ENCODE results near the gene LEFTY1.
A peak's percentile ranks its signal among the peaks of the same experiment; 100 is the strongest.

The LEFTY1 gene

GRCh38 chr1:225846331-225847310 is 42.3 kb downstream of the LEFTY1 start:
- DNase-seq: no peak
- Histone ChIP-seq H3K36me3 (ENCODE audit: control insufficient read depth in 1 of 2, insufficient read depth in 2 of 2, low read length in 2 of 2) (peaks cover 26 to 29% of the 10 kb centered on the region in 2 experiments), H3K4me2 (ENCODE audit: low read length) (no peak overlapping the region), H3K9me3 (ENCODE audit: insufficient read depth, low read depth, low read length) (peaks cover 3% of the 10 kb centered on the region), H3K27me3 (ENCODE audit: insufficient read depth, low read length) (no peaks in the 10 kb centered on the region), H3K14ac (ENCODE audit: low read length) (no peak overlapping the region), H2BK120ac (ENCODE audit: insufficient read depth, low read length, poor library complexity) (no peak overlapping the region), H3K9ac (ENCODE audit: low read length) (no peak overlapping the region), H2BK5ac (ENCODE audit: low read depth, low read length, poor library complexity) (no peak overlapping the region), H4K8ac (ENCODE audit: low read depth, low read length) (no peak overlapping the region), H3K27ac (ENCODE audit: low read depth, low read length) (no peak overlapping the region), H3K79me1 (ENCODE audit: low read length) (no peaks in the 10 kb centered on the region), H4K12ac (ENCODE audit: low read depth, low read length) (no peak overlapping the region), H2AK5ac (ENCODE audit: low read length) (no peak overlapping the region), H4K91ac (ENCODE audit: low read depth, low read length) (no peak overlapping the region), H3K4ac (ENCODE audit: low read depth, low read length) (no peak overlapping the region), H2BK12ac (ENCODE audit: low read length) (no peak overlapping the region), H2AFZ (ENCODE audit: insufficient read depth, low read length, poor library complexity) (no peak overlapping the region), H3K18ac (ENCODE audit: low read length) (no peak overlapping the region), H3K4me3 (ENCODE audit: low read depth, low read length) (no peak overlapping the region), H3K23ac (ENCODE audit: low read length) (no peak overlapping the region), H3K4me1 (ENCODE audit: control insufficient read depth in 1 of 2, insufficient read depth in 2 of 2, low read length in 2 of 2) (peaks cover 2 to 4% of the 10 kb centered on the region in 2 experiments), H3K79me2 (ENCODE audit: control insufficient read depth, insufficient read depth, low read length, poor library complexity) (no peaks in the 10 kb centered on the region)
- WGBS (ENCODE audit: extremely low coverage, insufficient coverage, insufficient read length): no CpG with 5 or more reads among the region's 20 CpGs

DNA sequence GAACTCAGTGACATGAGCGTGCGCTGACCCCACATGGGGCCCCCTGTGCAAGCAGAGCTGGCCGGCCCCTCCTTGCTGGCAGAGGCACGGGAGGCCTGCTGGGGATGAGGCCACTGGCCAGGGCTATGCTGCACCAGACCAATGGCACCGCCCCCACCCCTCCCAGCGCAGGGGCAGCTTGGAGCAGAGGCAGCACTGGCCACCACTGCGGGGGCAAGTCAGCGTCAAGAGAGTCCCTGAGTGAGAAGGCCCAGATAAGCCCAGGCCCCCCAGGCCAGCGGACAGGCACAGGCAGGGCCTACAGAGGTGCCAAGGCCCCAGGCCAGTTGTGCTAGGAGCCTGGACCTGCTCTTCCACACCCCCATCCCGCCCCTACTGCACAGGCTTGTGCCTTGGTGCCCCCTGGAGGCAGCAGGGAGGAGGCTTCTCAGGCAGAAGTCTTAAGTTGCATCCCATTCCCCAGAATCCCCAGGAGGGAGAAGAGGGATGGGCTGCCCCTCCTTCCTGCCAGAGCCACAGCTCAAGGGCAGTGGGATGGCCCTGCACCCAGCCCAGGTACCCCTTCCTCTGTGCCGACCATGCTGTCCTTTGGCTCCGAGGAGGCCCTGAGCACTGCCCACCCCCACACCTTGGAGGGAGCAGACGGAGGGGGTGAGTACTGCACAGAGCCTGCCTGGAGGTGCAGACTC is 43.2 kb downstream of the LEFTY1 start:
- Histone ChIP-seq H3K18ac (ENCODE audit: low read length) (no peak overlapping the region), H2BK5ac (ENCODE audit: low read depth, low read length, poor library complexity) (no peak overlapping the region), H3K4ac (ENCODE audit: low read depth, low read length) (no peak overlapping the region), H3K27me3 (ENCODE audit: insufficient read depth, low read length) (no peaks in the 10 kb centered on the region), H3K27ac (ENCODE audit: low read depth, low read length) (no peak overlapping the region), H3K9ac (ENCODE audit: low read length) (no peak overlapping the region), H3K79me2 (ENCODE audit: control insufficient read depth, insufficient read depth, low read length, poor library complexity) (no peaks in the 10 kb centered on the region), H4K12ac (ENCODE audit: low read depth, low read length) (no peak overlapping the region), H4K8ac (ENCODE audit: low read depth, low read length) (no peak overlapping the region), H3K23ac (ENCODE audit: low read length) (no peak overlapping the region), H3K4me2 (ENCODE audit: low read length) (no peak overlapping the region), H2AFZ (ENCODE audit: insufficient read depth, low read length, poor library complexity) (no peak overlapping the region), H3K36me3 (ENCODE audit: control insufficient read depth in 1 of 2, insufficient read depth in 2 of 2, low read length in 2 of 2) (peaks cover 26% of the 10 kb centered on the region in 2 experiments), H3K79me1 (ENCODE audit: low read length) (no peaks in the 10 kb centered on the region), H2BK12ac (ENCODE audit: low read length) (no peak overlapping the region), H3K4me3 (ENCODE audit: low read depth, low read length) (no peak overlapping the region), H4K91ac (ENCODE audit: low read depth, low read length) (no peak overlapping the region), H3K9me3 (ENCODE audit: insufficient read depth, low read depth, low read length) (peaks cover 3% of the 10 kb centered on the region), H2AK5ac (ENCODE audit: low read length) (no peak overlapping the region), H2BK120ac (ENCODE audit: insufficient read depth, low read length, poor library complexity) (no peak overlapping the region), H3K4me1 (ENCODE audit: control insufficient read depth in 1 of 2, insufficient read depth in 2 of 2, low read length in 2 of 2) (peaks cover 2 to 4% of the 10 kb centered on the region in 2 experiments), H3K14ac (ENCODE audit: low read length) (no peak overlapping the region)
- WGBS (ENCODE audit: extremely low coverage, insufficient coverage, insufficient read length): no CpG with 5 or more reads among the region's 13 CpGs
- peak; percentile 56 to 80 for DNase-seq

GRCh38 chr1:225845097-225845496 is 43.8 kb downstream of the LEFTY1 start:
- no peak overlapping the region for H3K14ac ChIP-seq (ENCODE audit: low read length)
- H3K4me2 ChIP-seq (ENCODE audit: low read length): no peak overlapping the region
- H2BK120ac ChIP-seq (ENCODE audit: insufficient read depth, low read length, poor library complexity): no peak overlapping the region
- H3K9me3 ChIP-seq (ENCODE audit: insufficient read depth, low read depth, low read length): peaks cover 3% of the 10 kb centered on the region
- H4K91ac ChIP-seq (ENCODE audit: low read depth, low read length): no peak overlapping the region
- H2BK5ac ChIP-seq (ENCODE audit: low read depth, low read length, poor library complexity): no peak overlapping the region
- no peak overlapping the region for H3K18ac ChIP-seq (ENCODE audit: low read length)
- H3K4me1 ChIP-seq (ENCODE audit: control insufficient read depth in 1 of 2, insufficient read depth in 2 of 2, low read length in 2 of 2): peaks cover 2 to 4% of the 10 kb centered on the region in 2 experiments
- no peak overlapping the region for H4K8ac ChIP-seq (ENCODE audit: low read depth, low read length)
- no peak overlapping the region for H3K4ac ChIP-seq (ENCODE audit: low read depth, low read length)
- no CpG with 5 or more reads among the region's 14 CpGs for WGBS (ENCODE audit: extremely low coverage, insufficient coverage, insufficient read length)
- H2AFZ ChIP-seq (ENCODE audit: insufficient read depth, low read length, poor library complexity): no peak overlapping the region
- H3K9ac ChIP-seq (ENCODE audit: low read length): no peak overlapping the region
- peaks cover 26% of the 10 kb centered on the region in 2 experiments for H3K36me3 ChIP-seq (ENCODE audit: control insufficient read depth in 1 of 2, insufficient read depth in 2 of 2, low read length in 2 of 2)
- H3K79me1 ChIP-seq (ENCODE audit: low read length): no peaks in the 10 kb centered on the region
- no peak overlapping the region for H3K27ac ChIP-seq (ENCODE audit: low read depth, low read length)
- H3K23ac ChIP-seq (ENCODE audit: low read length): no peak overlapping the region
- no peak overlapping the region for H2BK12ac ChIP-seq (ENCODE audit: low read length)
- no peak overlapping the region for H3K4me3 ChIP-seq (ENCODE audit: low read depth, low read length)
- H4K12ac ChIP-seq (ENCODE audit: low read depth, low read length): no peak overlapping the region
- no peaks in the 10 kb centered on the region for H3K27me3 ChIP-seq (ENCODE audit: insufficient read depth, low read length)
- DNase-seq: no peak
- H3K79me2 ChIP-seq (ENCODE audit: control insufficient read depth, insufficient read depth, low read length, poor library complexity): no peaks in the 10 kb centered on the region
- no peak overlapping the region for H2AK5ac ChIP-seq (ENCODE audit: low read length)

DNA sequence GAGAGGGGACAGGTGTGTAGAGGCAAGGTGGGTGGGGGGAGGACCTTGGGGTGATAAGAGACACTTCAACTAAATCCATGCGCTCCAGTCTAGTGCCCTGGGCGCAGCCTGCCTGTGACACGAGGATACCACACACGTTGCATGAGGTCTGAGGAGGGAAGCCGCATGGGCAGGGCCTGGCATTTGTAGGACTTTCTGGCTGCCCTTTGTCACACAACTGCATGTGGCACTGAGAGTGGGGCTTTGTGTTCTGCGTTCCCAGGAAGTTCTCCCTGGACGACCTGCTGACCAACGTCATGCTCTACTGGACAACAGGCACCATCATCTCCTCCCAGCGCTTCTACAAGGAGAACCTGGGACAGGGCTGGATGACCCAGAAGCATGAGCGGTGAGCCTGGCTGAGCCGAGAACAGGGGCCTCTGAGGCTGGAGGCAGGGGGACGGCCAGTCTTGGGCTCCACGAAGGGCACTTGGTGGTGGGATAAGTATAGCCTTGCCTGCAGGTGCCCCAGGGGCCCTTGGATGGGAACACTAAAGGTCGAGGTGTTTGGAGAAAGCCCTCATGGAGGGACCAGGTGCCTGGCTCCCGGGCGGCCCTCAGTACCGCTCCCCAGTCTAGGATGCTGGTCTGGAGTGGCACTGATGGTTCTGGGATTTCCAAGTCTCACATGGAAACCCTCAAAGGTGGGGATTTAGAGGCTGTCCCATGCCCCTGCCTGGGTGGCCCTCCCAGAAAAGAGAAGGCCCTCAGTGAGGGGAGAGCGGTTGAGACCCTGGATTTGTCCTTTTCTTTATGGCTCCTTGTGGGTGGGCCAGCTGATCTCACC is 44.5 kb downstream of the LEFTY1 start:
- Histone ChIP-seq H3K4ac (ENCODE audit: low read depth, low read length) (no peak overlapping the region), H3K79me2 (ENCODE audit: control insufficient read depth, insufficient read depth, low read length, poor library complexity) (no peaks in the 10 kb centered on the region), H3K4me1 (ENCODE audit: control insufficient read depth in 1 of 2, insufficient read depth in 2 of 2, low read length in 2 of 2) (peaks cover 2 to 4% of the 10 kb centered on the region in 2 experiments), H4K91ac (ENCODE audit: low read depth, low read length) (no peak overlapping the region), H2AFZ (ENCODE audit: insufficient read depth, low read length, poor library complexity) (no peak overlapping the region), H3K9me3 (ENCODE audit: insufficient read depth, low read depth, low read length) (peaks cover 1% of the 10 kb centered on the region), H2BK12ac (ENCODE audit: low read length) (no peak overlapping the region), H3K14ac (ENCODE audit: low read length) (no peak overlapping the region), H4K8ac (ENCODE audit: low read depth, low read length) (no peak overlapping the region), H2BK120ac (ENCODE audit: insufficient read depth, low read length, poor library complexity) (no peak overlapping the region), H3K4me2 (ENCODE audit: low read length) (no peak overlapping the region), H3K36me3 (ENCODE audit: control insufficient read depth in 1 of 2, insufficient read depth in 2 of 2, low read length in 2 of 2) (peaks cover 29 to 30% of the 10 kb centered on the region in 2 experiments), H3K23ac (ENCODE audit: low read length) (no peak overlapping the region), H3K4me3 (ENCODE audit: low read depth, low read length) (no peak overlapping the region), H3K27ac (ENCODE audit: low read depth, low read length) (no peak overlapping the region), H4K12ac (ENCODE audit: low read depth, low read length) (no peak overlapping the region), H2AK5ac (ENCODE audit: low read length) (no peak overlapping the region), H3K27me3 (ENCODE audit: insufficient read depth, low read length) (no peaks in the 10 kb centered on the region), H3K9ac (ENCODE audit: low read length) (no peak overlapping the region), H3K79me1 (ENCODE audit: low read length) (no peaks in the 10 kb centered on the region), H2BK5ac (ENCODE audit: low read depth, low read length, poor library complexity) (no peak overlapping the region), H3K18ac (ENCODE audit: low read length) (no peak overlapping the region)
- no peak for DNase-seq
- no CpG with 5 or more reads among the region's 18 CpGs for WGBS (ENCODE audit: extremely low coverage, insufficient coverage, insufficient read length)
